Right kidney (tissue), 1 donor: ENCODE measurements around the gene SLC9C2.
"Not testable (repeated sequence)": the region's sequence is repeated elsewhere in the genome, so short reads cannot be mapped to it uniquely, and the experiment has no call there.

Experiments
- DNase-seq: peaks from one replicate; pipeline ENCODE4 v3.0.0-alpha.2; 2016

The SLC9C2 gene

DNA sequence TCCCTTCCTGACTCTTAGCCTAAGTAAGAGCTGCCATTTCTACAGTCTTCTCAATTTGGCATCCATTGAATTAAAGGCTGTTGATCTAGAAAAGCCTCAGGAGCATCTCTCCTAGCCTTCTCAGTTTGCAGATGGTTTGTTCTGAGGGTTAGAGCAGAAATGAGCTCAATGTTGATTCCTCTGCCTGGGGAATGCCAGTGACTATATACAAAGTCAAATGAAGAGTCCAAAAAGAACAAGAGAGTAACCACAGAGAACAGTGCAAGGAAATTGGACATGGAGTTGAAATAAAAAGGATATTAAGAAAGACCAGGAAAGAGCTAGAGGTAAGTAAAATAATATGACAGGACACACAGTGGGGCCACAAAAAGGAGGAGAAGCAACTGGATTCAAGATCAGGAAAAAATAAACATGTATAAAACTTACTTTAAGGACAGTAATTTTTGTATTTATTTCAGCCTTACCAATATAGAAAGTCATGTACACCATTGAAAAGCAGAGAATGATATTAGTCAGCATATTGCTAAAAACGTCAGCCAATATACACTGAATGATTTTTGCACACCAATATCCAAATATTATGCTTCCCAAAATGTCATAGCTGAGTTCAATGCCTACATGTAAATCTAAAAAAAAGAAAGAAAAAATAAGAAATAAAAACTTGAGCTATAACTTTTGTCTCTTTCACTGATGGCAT lies 21.3 kb downstream of the SLC9C2 start:
- no peak for DNase-seq

DNA sequence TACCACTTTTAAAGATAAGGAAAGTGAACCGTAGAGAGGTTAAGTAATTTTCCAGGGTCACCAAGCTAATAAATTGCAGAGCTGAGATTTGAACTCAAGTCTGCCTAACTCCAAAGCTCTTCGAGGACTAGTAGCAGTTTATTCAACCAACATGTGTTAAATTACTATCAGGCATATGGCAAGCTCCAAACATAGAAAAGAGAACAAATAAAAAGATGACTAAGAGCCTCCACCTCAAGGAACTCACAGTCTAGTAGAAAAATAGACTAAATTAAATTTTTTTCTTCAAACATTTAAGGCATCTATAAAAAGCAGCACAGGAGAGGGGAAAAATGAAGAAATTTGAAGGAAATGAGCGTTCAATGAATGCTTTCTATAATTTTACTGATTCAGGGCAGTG lies 22.2 kb downstream of the SLC9C2 start:
- no peak for DNase-seq

GRCh38 chr1:173580071-173580470 lies 22.8 kb downstream of the SLC9C2 start:
- DNase-seq: no peak

GRCh38 chr1:173573596-173573995 lies 29.3 kb downstream of the SLC9C2 start:
- DNase-seq: no peak

DNA sequence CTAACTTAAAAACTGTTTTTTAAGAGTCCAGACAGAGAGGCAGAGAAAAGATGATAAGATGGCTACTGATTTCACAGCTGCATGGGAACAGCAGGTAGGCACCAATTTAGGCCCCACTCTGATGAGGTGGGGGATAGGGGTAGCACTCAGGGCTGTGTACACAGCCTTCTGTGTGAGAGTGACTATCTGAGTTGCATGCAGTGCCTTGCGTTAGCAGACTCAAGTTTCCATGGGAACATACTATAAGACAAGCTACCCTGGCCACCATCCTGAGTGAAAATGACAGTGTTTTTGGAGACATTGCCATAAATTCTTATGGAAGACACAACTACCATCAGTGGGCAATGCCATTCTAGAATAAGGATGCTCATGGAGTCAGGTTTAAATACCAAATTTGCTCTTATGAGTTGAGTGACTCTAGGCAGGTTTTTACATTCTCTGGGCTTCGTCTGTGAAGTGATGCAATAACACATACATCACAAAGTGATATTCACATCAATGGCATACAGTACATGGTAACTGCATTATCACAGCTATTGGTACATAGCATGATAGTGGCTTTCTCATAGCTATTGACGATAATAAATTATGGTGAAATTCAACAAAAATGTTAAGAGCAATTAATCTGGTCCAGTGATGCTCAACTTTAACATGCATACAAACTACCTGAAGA lies 30.5 kb downstream of the SLC9C2 start:
- no peak for DNase-seq

- DNase-seq: no peak
These were observed 32.4 kb downstream of the SLC9C2 start for GRCh38 chr1:173570370-173571007.

DNA sequence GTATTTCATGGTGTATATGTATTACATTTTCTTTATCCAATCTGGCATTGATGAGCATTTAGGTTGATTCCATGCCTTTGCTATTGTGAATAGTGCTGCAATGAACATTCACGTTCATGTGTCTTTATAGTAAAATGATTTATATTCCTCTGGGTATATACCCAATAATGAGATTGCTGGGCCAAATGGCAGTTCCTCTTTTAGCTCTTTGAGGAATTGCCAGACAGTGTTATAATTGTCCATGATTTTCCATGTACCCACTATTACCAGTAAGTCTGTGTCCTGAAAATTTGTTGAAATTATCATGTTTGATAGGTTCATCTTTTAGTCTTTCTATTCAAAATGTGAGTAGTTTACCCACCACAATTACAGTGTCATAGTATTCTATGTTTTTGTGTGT lies 34.4 kb downstream of the SLC9C2 start:
- DNase-seq: no peak

DNA sequence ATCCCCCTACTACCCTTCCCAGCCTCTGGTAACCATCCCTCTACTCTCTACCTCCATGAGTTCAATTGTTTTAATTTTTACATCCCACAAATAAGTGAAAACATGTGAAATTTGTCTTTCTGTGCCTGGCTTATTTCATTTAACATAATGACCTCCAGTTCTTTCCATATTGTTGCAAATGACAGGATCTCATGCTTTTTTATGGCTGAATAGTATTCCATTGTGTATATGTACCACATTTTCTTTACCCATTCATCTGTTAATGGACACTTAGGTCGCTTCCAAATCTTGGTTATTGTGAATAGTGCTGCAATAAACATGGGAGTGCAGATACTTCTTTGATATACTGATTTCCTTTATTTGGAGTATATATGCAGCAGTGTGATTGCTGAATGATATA lies 39.0 kb downstream of the SLC9C2 start:
- not testable (repeated sequence) for DNase-seq

DNA sequence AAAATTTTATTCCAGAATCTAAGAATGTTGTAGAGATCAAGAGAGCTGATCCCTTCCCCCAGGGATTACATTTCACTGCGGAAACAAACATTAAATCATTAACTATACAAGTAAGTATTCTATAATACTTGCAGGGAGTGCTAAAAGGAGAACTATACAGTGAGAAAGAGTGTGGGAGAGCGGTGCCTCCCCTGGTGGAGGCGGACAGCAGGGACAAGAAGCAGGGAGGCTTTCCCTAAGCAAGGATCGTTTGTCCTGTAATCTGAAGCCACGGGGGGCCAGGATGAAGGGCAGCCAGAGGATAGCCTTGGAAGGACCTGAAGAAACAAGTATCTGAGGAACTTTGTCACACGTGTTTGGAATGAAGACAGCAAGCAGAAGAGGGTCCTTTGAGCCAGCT lies 40.1 kb downstream of the SLC9C2 start:
- no peak for DNase-seq

DNA sequence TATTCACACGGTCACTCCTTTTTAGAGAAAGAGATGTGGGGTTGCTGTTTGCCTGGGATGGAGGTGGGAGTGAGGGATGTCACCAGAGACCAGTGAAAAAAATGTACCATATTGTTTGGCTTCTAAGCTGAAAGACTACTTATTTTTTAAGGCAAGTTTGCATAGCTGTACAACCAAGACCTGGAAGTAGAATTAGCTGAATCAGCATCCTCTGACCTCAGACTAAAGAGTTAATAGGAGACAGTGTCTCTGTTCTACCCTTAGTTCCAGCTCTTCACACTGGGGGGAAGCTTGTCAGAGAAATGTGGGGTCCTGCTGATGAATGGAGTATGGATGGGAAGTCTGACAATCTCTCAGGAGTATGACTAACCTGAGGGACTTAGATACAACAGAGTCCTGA lies 41.6 kb downstream of the SLC9C2 start:
- DNase-seq: no peak

DNA sequence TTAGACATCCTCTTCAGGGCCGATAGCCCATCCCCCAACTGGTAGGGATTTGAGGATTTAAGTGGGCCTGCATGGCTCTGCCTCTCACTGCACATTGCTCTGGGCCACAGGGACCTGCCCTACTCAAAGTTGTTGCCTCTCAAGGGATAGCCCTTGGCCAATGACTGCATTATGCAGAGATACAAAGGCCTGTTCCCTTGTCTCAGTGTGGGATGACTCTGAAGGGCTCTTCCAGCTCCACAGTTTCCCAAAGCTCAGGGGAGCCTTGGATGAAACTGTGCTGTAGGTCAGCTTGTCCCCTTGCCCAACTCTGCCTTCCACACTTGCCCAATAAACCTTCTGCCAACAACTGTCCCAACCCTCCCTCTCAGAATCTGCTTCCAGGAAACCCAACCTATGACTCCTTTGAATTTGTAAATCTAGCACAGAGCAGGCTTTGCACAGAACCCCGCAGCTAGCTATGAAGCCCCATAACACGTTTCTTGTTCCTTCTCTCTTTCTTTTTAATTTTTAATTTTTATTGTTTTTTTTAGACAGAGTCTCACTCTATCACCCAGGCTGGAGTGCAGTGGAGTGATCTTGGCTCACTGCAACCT lies 42.5 kb downstream of the SLC9C2 start:
- no peak for DNase-seq

DNA sequence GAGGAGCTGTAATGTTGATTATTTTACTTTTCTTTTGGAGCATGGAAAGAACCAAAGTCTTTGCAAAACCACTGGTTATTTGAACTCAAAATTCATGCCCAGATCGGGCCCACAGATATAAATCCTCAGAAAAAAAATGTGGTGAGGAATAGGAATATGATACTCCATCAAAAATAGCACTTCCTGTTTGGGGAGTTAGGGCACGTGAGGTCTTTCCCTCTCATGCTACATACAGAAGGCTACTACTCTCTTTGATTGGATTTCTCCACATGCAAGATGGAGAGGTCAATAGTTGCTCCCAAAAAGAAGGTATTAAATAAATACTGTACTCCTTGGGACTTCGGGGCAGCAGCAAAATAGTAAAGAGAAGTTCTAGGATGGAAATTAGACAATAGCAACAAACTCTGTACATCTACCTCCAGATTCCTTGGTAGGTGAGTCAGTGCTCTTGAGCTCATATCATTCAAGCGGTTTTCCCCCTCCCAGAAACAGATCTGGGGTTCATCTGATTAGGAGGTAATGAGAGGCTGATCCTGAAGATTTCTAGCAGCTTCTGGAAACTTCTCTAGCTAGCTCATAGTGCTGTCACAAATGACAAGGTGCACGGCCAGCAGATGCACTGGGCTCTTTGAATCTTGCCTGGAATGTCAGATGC lies 47.1 kb downstream of the SLC9C2 start:
- no peak for DNase-seq

DNA sequence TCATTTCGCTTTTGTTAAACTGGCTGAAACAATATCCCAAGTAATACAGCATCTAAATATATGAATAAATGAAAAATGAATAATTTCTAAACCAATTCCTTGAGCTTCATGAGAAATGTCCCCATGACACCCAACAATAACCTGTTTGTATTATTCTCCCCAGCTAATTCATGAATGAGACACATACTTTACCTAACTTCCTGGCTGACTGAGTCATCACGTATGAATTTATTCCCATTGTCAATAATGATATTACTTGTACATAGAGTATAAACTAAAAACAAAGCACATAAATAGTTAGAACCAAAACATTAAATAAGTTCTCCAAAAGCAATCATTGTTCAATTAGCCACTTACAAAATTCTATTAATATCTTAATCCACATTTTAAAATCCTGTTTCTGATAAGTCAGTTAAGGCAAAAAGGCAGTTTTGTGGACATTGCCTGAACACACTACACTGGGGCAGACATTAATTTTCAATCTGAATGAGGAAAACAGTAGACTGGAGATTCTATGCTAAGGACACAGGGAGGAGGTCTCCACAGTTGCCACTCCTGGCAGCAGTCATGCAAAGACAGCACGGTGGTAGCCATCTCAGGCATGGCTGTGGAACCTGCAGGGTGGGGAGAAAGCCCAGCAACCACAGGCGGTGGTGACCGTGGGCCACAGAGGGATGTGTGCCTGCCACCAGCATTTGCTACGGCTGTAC lies 48.2 kb downstream of the SLC9C2 start:
- DNase-seq: no peak

DNA sequence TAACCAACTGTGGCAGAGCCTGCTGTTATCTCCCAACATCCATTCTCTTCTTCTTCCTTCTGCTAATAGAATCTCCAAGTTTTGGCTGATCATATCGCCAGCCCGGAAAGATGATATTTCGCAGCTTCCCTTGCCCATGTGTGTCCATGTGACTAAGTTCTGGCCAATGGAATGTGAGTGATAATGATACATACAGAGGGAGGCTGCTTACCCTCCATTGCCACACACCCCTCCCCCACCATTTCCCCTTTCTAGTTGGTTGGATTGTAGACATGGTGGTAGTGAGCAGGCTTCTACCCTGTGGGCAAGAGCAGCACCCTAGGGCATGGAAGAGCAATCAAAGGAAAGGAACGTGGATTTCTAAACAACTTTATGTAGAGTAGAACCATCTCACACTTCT lies 48.8 kb downstream of the SLC9C2 start:
- DNase-seq: no peak

- no peak for DNase-seq
These were observed 49.6 kb downstream of the SLC9C2 start for GRCh38 chr1:173553312-173553711.

- DNase-seq: no peak
These were observed 51.2 kb downstream of the SLC9C2 start for GRCh38 chr1:173551699-173552098.

- DNase-seq: no peak
These were observed 53.1 kb downstream of the SLC9C2 start for GRCh38 chr1:173549813-173550212.

GRCh38 chr1:173545688-173546087 lies 57.2 kb downstream of the SLC9C2 start:
- no peak for DNase-seq

- DNase-seq: no peak
These were observed 66.6 kb downstream of the SLC9C2 start for GRCh38 chr1:173536223-173536622.

DNA sequence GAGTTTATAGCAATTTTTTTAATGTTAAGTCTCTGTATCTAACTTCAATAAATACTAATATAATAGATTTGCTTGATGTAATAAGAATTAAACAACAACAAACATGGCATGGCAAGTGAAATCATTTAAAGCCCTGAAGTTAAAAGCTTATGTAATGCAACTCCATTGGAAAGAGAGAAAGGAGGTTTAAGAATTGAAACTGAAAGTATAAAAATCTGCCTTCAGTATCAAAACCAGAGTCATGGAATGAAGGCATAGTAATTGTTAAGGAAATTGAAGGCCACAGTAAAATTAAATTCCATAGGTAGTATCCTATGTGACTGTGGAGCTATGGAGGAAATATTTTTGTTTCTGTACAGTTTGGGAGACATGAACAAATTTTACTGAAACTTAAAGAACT lies 70.6 kb downstream of the SLC9C2 start:
- DNase-seq: no peak

- no peak for DNase-seq
These were observed 71.8 kb downstream of the SLC9C2 start for GRCh38 chr1:173530795-173531693.
